IMR-90 (cell line): ENCODE results near the gene COA6. TPM values are rescaled to one million over a fixed set of nuclear protein-coding genes. Genes with fewer than 3 reads are reported as not detected.

Source experiments
- ATAC-seq: fragments of 200-7000 bp; cut with Tn5 transposase; 2 replicates; pipeline ENCODE4 v1.9.1; 2020; ENCODE audit warnings: low read depth, mild to moderate bottlenecking, moderate library complexity
- BruUV-seq: library from RNA; stranded (reverse); fragments of 400-500 nt; replicated peaks from 2 replicates; lab custom pipeline; 2021; lab: Mats Ljungman, UMichigan
- CTCF ChIA-PET: fragments of 300-600 bp; formaldehyde crosslinking; extraction: SDS; loops from one replicate; lab custom pipeline; 2021; ENCODE audit warnings: antibody characterized with exemption; lab: Yijun Ruan, JAX
- POLR2A ChIA-PET: fragments of 300-600 bp; sonication (Branson Sonifier 250); formaldehyde crosslinking; loops from one replicate; lab custom pipeline; 2022; ENCODE audit warnings: antibody characterized with exemption; ENCODE audit not compliant: unreplicated experiment; lab: Charles Lee
- DNase-seq: peaks from one replicate; pipeline ENCODE4 v3.0.0; 2013
- H2AFZ ChIP-seq: replicated peaks from 2 replicates; pipeline ENCODE3; 2013; ENCODE audit warnings: low read length, mild to moderate bottlenecking; ENCODE audit not compliant: poor library complexity
- H2AK5ac ChIP-seq: 2 replicates; pipeline ENCODE4 v1.6.1; 2013; ENCODE audit warnings: low read depth, low read length, inconsistent platforms
- H2AK9ac ChIP-seq: replicated peaks from 2 replicates; pipeline ENCODE3; 2013; ENCODE audit warnings: mild to moderate bottlenecking, low read depth, low read length, moderate library complexity; ENCODE audit not compliant: poor library complexity
- H2BK120ac ChIP-seq: 2 replicates; pipeline ENCODE4 v1.6.1; 2013; ENCODE audit warnings: low read depth, low read length, inconsistent platforms
- H2BK15ac ChIP-seq: 3 replicates; pipeline ENCODE4 v1.6.1; 2013; ENCODE audit warnings: low read depth, low read length, inconsistent platforms
- H2BK20ac ChIP-seq: 2 replicates; pipeline ENCODE4 v1.6.1; 2013; ENCODE audit warnings: low read depth, mild to moderate bottlenecking, inconsistent platforms, low read length, moderate library complexity
- H2BK5ac ChIP-seq: 2 replicates; pipeline ENCODE4 v1.6.1; 2013; ENCODE audit warnings: mild to moderate bottlenecking, low read depth, low read length, inconsistent platforms; ENCODE audit not compliant: poor library complexity, severe bottlenecking
- H3K14ac ChIP-seq: replicated peaks from 2 replicates; pipeline ENCODE4 v1.6.1; 2013; ENCODE audit warnings: low read depth, low read length, inconsistent platforms
- H3K18ac ChIP-seq: 2 replicates; pipeline ENCODE4 v1.6.1; 2013; ENCODE audit warnings: low read depth, low read length, control low read depth
- H3K23ac ChIP-seq: 2 replicates; pipeline ENCODE4 v1.6.1; 2013; ENCODE audit warnings: low read depth, low read length, inconsistent platforms
- H3K27ac ChIP-seq: 2 replicates; pipeline ENCODE4 v1.5.1; 2013; ENCODE audit warnings: mild to moderate bottlenecking, control low read depth, low read length; ENCODE audit not compliant: insufficient read depth
- H3K27me3 ChIP-seq: 2 replicates; pipeline ENCODE4 v1.6.1; 2013; ENCODE audit warnings: low read length; ENCODE audit not compliant: control insufficient read depth, insufficient read depth
- H3K36me3 ChIP-seq: 2 replicates; pipeline ENCODE4 v1.6.1; 2013; ENCODE audit warnings: low read length, mixed read lengths; ENCODE audit not compliant: control insufficient read depth, insufficient read depth
- H3K4ac ChIP-seq: 2 replicates; pipeline ENCODE4 v1.6.1; 2013; ENCODE audit warnings: low read depth, low read length, inconsistent platforms
- H3K4me1 ChIP-seq: 2 replicates; pipeline ENCODE4 v1.6.1; 2013; ENCODE audit warnings: low read length, mixed read lengths; ENCODE audit not compliant: control insufficient read depth, insufficient read depth
- H3K4me2 ChIP-seq: 2 replicates; pipeline ENCODE4 v1.6.1; 2013; ENCODE audit warnings: low read depth, mild to moderate bottlenecking, control low read depth, low read length, moderate library complexity
- H3K4me3 ChIP-seq: 2 replicates; pipeline ENCODE4 v1.5.1; 2013; ENCODE audit warnings: low read depth, mild to moderate bottlenecking, control low read depth, low read length, moderate library complexity; ENCODE audit not compliant: insufficient read depth
- H3K56ac ChIP-seq: 2 replicates; pipeline ENCODE4 v1.6.1; 2013; ENCODE audit warnings: low read length, inconsistent platforms; ENCODE audit not compliant: insufficient read depth; ENCODE audit errors: extremely low read depth
- H3K79me1 ChIP-seq, 2 experiments: 2 replicates each; pipeline ENCODE4 v1.6.1; 2013; ENCODE audit warnings: low read length in 2 of 2, inconsistent platforms in 1 of 2, low read depth in 1 of 2
- H3K9ac ChIP-seq: 2 replicates; pipeline ENCODE4 v1.6.1; 2013; ENCODE audit warnings: low read depth, low read length, control low read depth
- H3K9me1 ChIP-seq: 2 replicates; pipeline ENCODE4 v1.6.1; 2013; ENCODE audit warnings: low read length, inconsistent platforms; ENCODE audit not compliant: insufficient read depth
- H3K9me3 ChIP-seq: 2 replicates; pipeline ENCODE4 v1.6.1; 2013; ENCODE audit warnings: low read length; ENCODE audit not compliant: control insufficient read depth, insufficient read depth
- H4K20me1 ChIP-seq: 2 replicates; pipeline ENCODE4 v1.6.1; 2013; ENCODE audit warnings: low read length, inconsistent platforms; ENCODE audit not compliant: insufficient read depth
- H4K5ac ChIP-seq: 2 replicates; pipeline ENCODE4 v1.6.1; 2013; ENCODE audit warnings: mild to moderate bottlenecking, low read depth, low read length, control low read depth
- H4K8ac ChIP-seq, 2 experiments: 2 replicates each; pipeline ENCODE4 v1.6.1; 2013; ENCODE audit warnings: low read depth in 2 of 2, low read length in 2 of 2, control low read depth in 1 of 2, inconsistent platforms in 1 of 2
- H4K91ac ChIP-seq: 2 replicates; pipeline ENCODE4 v1.6.1; 2013; ENCODE audit warnings: low read depth, low read length, inconsistent platforms; ENCODE audit not compliant: insufficient read depth
- CEBPB ChIP-seq: IDR thresholded peaks from 2 replicates; pipeline ENCODE4 v1.6.1; 2012; ENCODE audit warnings: low read depth, low read length, improper control_type of control experiment
- CHD1 ChIP-seq: IDR thresholded peaks from 2 replicates; pipeline ENCODE4 v1.6.1; 2012; ENCODE audit warnings: low read depth, low read length, improper control_type of control experiment
- FOS ChIP-seq: fragments of 150-350 bp; IDR thresholded peaks from 2 replicates; pipeline ENCODE4 v1.6.1; 2016; ENCODE audit warnings: low read depth, low read length
- MXI1 ChIP-seq: IDR thresholded peaks from 2 replicates; pipeline ENCODE4 v1.6.1; 2012; ENCODE audit warnings: low read depth, mild to moderate bottlenecking, low read length, moderate library complexity, borderline replicate concordance
- RAD21 ChIP-seq: IDR thresholded peaks from 2 replicates; pipeline ENCODE4 v1.6.1; 2012; ENCODE audit warnings: low read length, improper control_type of control experiment
- RFX5 ChIP-seq: IDR thresholded peaks from 2 replicates; pipeline ENCODE4 v1.8.0; 2012; ENCODE audit warnings: low read depth, mild to moderate bottlenecking, low read length, moderate library complexity
- USF2 ChIP-seq: fragments of 150-350 bp; IDR thresholded peaks from 2 replicates; pipeline ENCODE4 v1.6.1; 2017; ENCODE audit warnings: mild to moderate bottlenecking, antibody characterized with exemption, low read length, low read depth
- WGBS, 2 experiments: methylation state at CpG; one replicate each; pipeline versions ENCODE4 v1.1.5 to v1.1.7; 2013; ENCODE audit warnings: missing lambda C conversion rate in 2 of 2; ENCODE audit not compliant: insufficient read length in 1 of 2; ENCODE audit errors: extremely low coverage in 2 of 2; 5-methylcytosine and 5-hydroxymethylcytosine counted together
- dilution Hi-C: fragments of 300-500 bp; cut with HindIII; formaldehyde crosslinking; loops from one replicate; pipeline ENCODE4 v1.14.3; 2018; ENCODE audit warnings: low sequenced_read_pairs; ENCODE audit not compliant: unreplicated experiment
- in situ Hi-C: fragments of 300-500 bp; cut with MboI; formaldehyde crosslinking; loops from 3 replicates; pipeline ENCODE4 v1.14.3; 2019; ENCODE audit warnings: low sequenced_read_pairs, inconsistent platforms, mixed read lengths
- intact Hi-C: fragments of 100-400 bp; cut with micrococcal nuclease; formaldehyde crosslinking; loops from 2 replicates; pipeline ENCODE4 v1.10.0; 2022
- polyA plus RNA-seq, 3 experiments: library from polyadenylated mRNA; depleted of rRNA; stranded (reverse); fragments of >200 nt; gene quantifications; 2 replicates each; pipeline ENCODE4 v1.2.3, GENCODE V29; 2012; ENCODE audit warnings: low replicate concordance in 1 of 3
- total RNA-seq: library from RNA; depleted of rRNA; stranded (reverse); fragments of >200 nt; gene quantifications from 2 replicates; pipeline ENCODE4 v1.2.3, GENCODE V29; 2012

The COA6 gene
- total and polyA plus RNA-seq, 2 of the 4 experiments (the other 2 are of a cell fraction), result 6.8 to 14.3 TPM

- BruUV-seq, result no TSS peak
- POLR2A ChIA-PET, result no interaction called here
These were observed 14.8 kb downstream of the COA6 start for GRCh38 chr1:234388094-234388493.

More at GRCh38 chr1:234388094-234388493, 14.8 kb downstream of the COA6 start:
- Histone ChIP-seq H3K23ac (no peak overlapping the region), H3K4me2 (no peak overlapping the region), H3K79me1 (no peaks in the 10 kb centered on the region), H3K36me3 (peaks cover 9% of the 10 kb centered on the region), H2AK5ac (no peak overlapping the region), H3K9ac (no peak overlapping the region), H3K27me3 (no peaks in the 10 kb centered on the region), H3K4ac (no peak overlapping the region), H4K91ac (no peak overlapping the region), H3K18ac (no peak overlapping the region), H2BK120ac (no peak overlapping the region), H3K56ac (no peak overlapping the region), H2BK15ac (no peak overlapping the region), H4K8ac (no peak overlapping the region), H2AFZ (no peak overlapping the region), H2BK20ac (no peak overlapping the region), H3K9me3 (no peaks in the 10 kb centered on the region), H3K4me3 (no peak overlapping the region), H3K9me1 (no peaks in the 10 kb centered on the region), H2BK5ac (no peak overlapping the region), H2AK9ac (no peak overlapping the region), H3K14ac (no peak overlapping the region), H4K5ac (no peak overlapping the region), H4K20me1 (no peaks in the 10 kb centered on the region), H3K27ac (no peak overlapping the region), H3K4me1 (no peaks in the 10 kb centered on the region)
- in situ Hi-C loops (no loop called here), dilution Hi-C loops (no loop called here), intact Hi-C loops (no loop called here)
- no peak for DNase-seq
- no peak for ATAC-seq
- TF ChIP-seq FOS, result no peak
- TF ChIP-seq CEBPB, result no peak
- TF ChIP-seq RAD21, result no peak
- TF ChIP-seq CHD1, result no peak
- no peak for TF ChIP-seq RFX5
- no peak for TF ChIP-seq USF2
- TF ChIP-seq MXI1, result no peak
- CTCF ChIA-PET, result no interaction called here
- WGBS, 2 experiments, result no CpG with 5 or more reads among the region's 6 CpGs
